Activated T-cell treated with anti-CD3 and anti-CD28 coated beads, Interleukin-2, amount 50 U/mL, for 24 hours (primary cell): ENCODE data around the gene TAOK1.

Experiments used
- DNase-seq: peaks from one replicate; pipeline ENCODE4 v3.0.0-alpha.2; 2020
- H3K27ac Mint-ChIP-seq: 2 replicates; pipeline ENCODE4 v1.8.0; 2020; ENCODE audit warnings: mild to moderate bottlenecking, mixed read lengths
- H3K27me3 Mint-ChIP-seq: 2 replicates; pipeline ENCODE4 v1.8.0; 2020; ENCODE audit warnings: mixed read lengths
- H3K36me3 Mint-ChIP-seq: 2 replicates; pipeline ENCODE4 v1.8.0; 2020; ENCODE audit warnings: low read depth, mixed read lengths
- H3K4me1 Mint-ChIP-seq: 2 replicates; pipeline ENCODE4 v1.8.0; 2020; ENCODE audit warnings: low read depth, mixed read lengths
- H3K4me3 Mint-ChIP-seq: 2 replicates; pipeline ENCODE4 v1.8.0; 2020; ENCODE audit warnings: mild to moderate bottlenecking, moderate library complexity, mixed read lengths
- H3K9me3 Mint-ChIP-seq: 2 replicates; pipeline ENCODE4 v1.8.0; 2020; ENCODE audit warnings: mixed read lengths

TAOK1 gene

GRCh38 chr17:29590411-29591145 lies 200.4 kb downstream of the TAOK1 start:
- H3K9me3 Mint-ChIP-seq: no peaks in the 10 kb centered on the region
- peak overlapping the region; percentile 92 for H3K27ac Mint-ChIP-seq
- peaks cover 70% of the 10 kb centered on the region for H3K4me1 Mint-ChIP-seq
- peak overlapping the region; percentile 79 for H3K4me3 Mint-ChIP-seq
- no peaks in the 10 kb centered on the region for H3K27me3 Mint-ChIP-seq
- peaks cover 24% of the 10 kb centered on the region for H3K36me3 Mint-ChIP-seq
- DNase-seq: peak; percentile 60

DNA sequence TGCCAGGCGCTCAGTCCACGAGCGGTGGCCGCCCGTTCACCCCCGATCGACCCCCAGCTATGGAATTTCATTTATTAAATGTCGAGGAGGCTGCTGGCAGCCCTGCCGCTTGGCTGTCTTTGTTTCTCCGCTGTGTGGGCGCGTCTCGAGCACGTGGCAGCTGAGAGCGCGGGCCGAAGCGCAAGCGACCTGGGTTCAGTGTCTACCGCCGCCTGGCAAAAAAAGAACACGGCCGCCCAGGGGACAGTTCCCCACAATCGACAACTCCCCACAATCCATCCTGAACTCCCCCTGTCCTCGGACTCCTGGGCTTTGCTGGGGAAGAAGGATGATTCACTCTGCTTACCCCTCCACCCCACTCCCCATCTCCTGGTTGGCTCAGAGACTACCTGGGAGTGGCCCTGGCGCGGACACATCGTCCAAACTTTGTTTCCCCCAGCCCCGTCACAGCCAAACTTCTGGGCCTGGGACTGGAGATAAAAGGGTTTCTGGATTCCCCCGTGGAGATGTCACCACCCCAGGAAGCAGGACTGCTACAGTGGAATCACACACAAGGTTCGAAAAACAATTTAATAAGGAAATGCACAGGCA lies 201.1 kb downstream of the TAOK1 start:
- Mint-ChIP-seq H3K36me3 (peaks cover 22% of the 10 kb centered on the region), H3K4me1 (peaks cover 63% of the 10 kb centered on the region), H3K27ac (peak overlapping the region; percentile 92), H3K9me3 (no peaks in the 10 kb centered on the region), H3K4me3 (peak overlapping the region; percentile 79), H3K27me3 (no peaks in the 10 kb centered on the region)
- peak; percentile 74 for DNase-seq

- Mint-ChIP-seq H3K27ac (peak overlapping the region; percentile 92), H3K4me1 (peaks cover 56% of the 10 kb centered on the region), H3K27me3 (no peaks in the 10 kb centered on the region), H3K36me3 (peaks cover 21% of the 10 kb centered on the region), H3K9me3 (no peaks in the 10 kb centered on the region), H3K4me3 (peak overlapping the region; percentile 79)
- DNase-seq: peak; percentile 91
These were observed 201.8 kb downstream of the TAOK1 start for GRCh38 chr17:29591737-29592608.

GRCh38 chr17:29592850-29593551 lies 202.8 kb downstream of the TAOK1 start, which contains the start of gene ANKRD13B:
Gene ANKRD13B (plus strand): TSS chr17:29593132. CDS start chr17:29593622, 490 bp downstream.
- peak within 1 kb of the TSS; percentile 83 for H3K4me3 Mint-ChIP-seq
- no peaks in the 10 kb centered on the region for H3K27me3 Mint-ChIP-seq
- H3K36me3 Mint-ChIP-seq: peaks cover 13% of the 10 kb centered on the region
- peak within 1 kb of the TSS; percentile 92 for H3K27ac Mint-ChIP-seq
- peak; percentile 76 for DNase-seq
- no peaks in the 10 kb centered on the region for H3K9me3 Mint-ChIP-seq
- peaks cover 46% of the 10 kb centered on the region for H3K4me1 Mint-ChIP-seq

- Mint-ChIP-seq H3K27me3 (no peaks in the 10 kb centered on the region), H3K4me1 (peaks cover 43% of the 10 kb centered on the region), H3K27ac (peak overlapping the region; percentile 67), H3K4me3 (peak overlapping the region; percentile 83), H3K9me3 (no peaks in the 10 kb centered on the region), H3K36me3 (peaks cover 5% of the 10 kb centered on the region)
- peak; percentile 62 for DNase-seq
These were observed 203.7 kb downstream of the TAOK1 start for GRCh38 chr17:29593591-29594518.

GRCh38 chr17:29594519-29595090 lies 204.4 kb downstream of the TAOK1 start:
- H3K36me3 Mint-ChIP-seq: peaks cover 5% of the 10 kb centered on the region

GRCh38 chr17:29595107-29595942 lies 205.2 kb downstream of the TAOK1 start:
- no peak overlapping the region for H3K27ac Mint-ChIP-seq
- no peaks in the 10 kb centered on the region for H3K27me3 Mint-ChIP-seq
- H3K36me3 Mint-ChIP-seq: peaks cover 5% of the 10 kb centered on the region
- H3K4me1 Mint-ChIP-seq: peaks cover 38% of the 10 kb centered on the region
- DNase-seq: no peak
- H3K9me3 Mint-ChIP-seq: no peaks in the 10 kb centered on the region
- peak overlapping the region; percentile 83 for H3K4me3 Mint-ChIP-seq

More at GRCh38 chr17:29594519-29595090, 204.4 kb downstream of the TAOK1 start:
- Mint-ChIP-seq H3K27ac (peak overlapping the region; percentile 67), H3K9me3 (no peaks in the 10 kb centered on the region), H3K27me3 (no peaks in the 10 kb centered on the region), H3K4me1 (peaks cover 43% of the 10 kb centered on the region), H3K4me3 (peak overlapping the region; percentile 83)
- no peak for DNase-seq

DNA sequence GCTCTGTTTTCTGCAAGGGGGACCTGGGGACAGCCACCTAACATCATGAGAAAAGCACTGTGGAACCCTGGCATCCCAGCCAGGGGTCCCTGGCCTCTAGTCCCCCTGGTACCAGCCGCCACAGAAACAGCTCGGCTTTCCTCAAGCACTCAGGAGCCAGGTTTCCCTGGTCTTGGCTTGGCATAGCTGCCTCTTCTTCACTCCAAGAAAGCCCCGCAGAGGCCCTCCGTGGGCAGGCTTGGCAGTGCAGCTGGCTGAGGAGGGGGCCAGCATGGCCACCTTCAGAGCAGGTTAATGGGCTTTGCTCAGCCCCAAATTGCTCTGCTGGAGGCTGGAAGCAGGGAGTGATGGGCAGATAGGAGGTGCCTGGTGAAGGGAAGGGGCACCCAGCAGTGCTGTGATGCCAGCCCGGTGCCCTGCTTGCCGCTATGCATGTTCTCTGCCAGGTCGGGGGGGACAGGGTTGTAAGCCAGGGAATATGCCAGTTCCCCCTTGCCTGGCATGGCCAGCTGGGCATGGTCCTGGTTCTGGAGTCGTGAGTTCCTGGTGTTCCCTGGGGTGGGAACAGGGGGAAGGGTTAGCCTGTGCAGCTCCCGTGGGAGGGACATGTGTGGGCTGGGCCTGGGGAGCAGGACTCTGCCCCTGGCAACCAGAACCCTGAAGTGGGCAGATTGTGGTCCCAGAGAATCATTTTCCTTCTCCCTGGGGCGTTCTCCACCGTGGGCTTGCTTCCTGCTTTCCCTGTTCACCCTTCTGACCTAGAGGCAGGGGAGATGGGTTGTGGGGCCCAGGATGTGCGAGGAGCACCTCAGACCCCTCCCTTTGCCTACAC lies 206.0 kb downstream of the TAOK1 start:
- no peak for DNase-seq
- H3K9me3 Mint-ChIP-seq: no peaks in the 10 kb centered on the region
- H3K36me3 Mint-ChIP-seq: peaks cover 5% of the 10 kb centered on the region
- no peak overlapping the region for H3K4me3 Mint-ChIP-seq
- no peaks in the 10 kb centered on the region for H3K27me3 Mint-ChIP-seq
- H3K27ac Mint-ChIP-seq: no peak overlapping the region
- H3K4me1 Mint-ChIP-seq: peaks cover 37% of the 10 kb centered on the region

- Mint-ChIP-seq H3K36me3 (peaks cover 5% of the 10 kb centered on the region), H3K27ac (no peak overlapping the region), H3K4me3 (no peak overlapping the region), H3K27me3 (no peaks in the 10 kb centered on the region), H3K9me3 (no peaks in the 10 kb centered on the region), H3K4me1 (peaks cover 30% of the 10 kb centered on the region)
- DNase-seq: no peak
These were observed 206.6 kb downstream of the TAOK1 start for GRCh38 chr17:29596811-29597210.

- no peak for DNase-seq
- H3K4me3 Mint-ChIP-seq: no peak overlapping the region
- H3K27ac Mint-ChIP-seq: no peak overlapping the region
- peaks cover 5% of the 10 kb centered on the region for H3K36me3 Mint-ChIP-seq
- H3K27me3 Mint-ChIP-seq: no peaks in the 10 kb centered on the region
- H3K9me3 Mint-ChIP-seq: no peaks in the 10 kb centered on the region
- H3K4me1 Mint-ChIP-seq: peaks cover 23% of the 10 kb centered on the region
These were observed 207.4 kb downstream of the TAOK1 start for GRCh38 chr17:29597361-29598172.
